Activated CD4-positive, alpha-beta T cell treated with anti-CD3 and anti-CD28 coated beads, Interleukin-2, amount 50 U/mL, for 48 hours (primary cell): ENCODE data around the gene CGB3.

Experiments
- DNase-seq, 2 experiments: peaks; one replicate each; pipeline ENCODE4 v3.0.0-alpha.2; 2020

CGB3 gene

GRCh38 chr19:48985711-48986110, 38.4 kb downstream of the CGB3 start:
- DNase-seq, result no peak

DNA sequence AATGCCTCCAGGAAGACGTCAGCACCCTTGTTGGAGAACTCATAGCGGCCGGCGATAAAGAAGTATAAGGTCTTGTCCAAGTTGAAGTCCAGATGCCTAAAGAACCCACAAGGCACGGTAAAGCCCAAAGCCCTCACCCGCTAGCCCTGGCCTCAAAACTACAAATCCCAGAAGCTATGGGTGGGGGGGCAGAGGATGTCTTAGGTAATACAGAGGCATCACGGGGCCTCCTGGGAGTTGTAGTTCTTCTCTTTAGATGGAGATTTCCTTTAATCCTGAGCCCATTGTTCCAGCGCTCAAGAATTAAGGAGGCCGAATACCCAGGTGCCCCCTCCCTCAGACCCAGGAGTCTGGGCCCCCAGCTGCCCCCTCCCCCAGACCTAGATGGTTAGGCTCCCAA, 41.9 kb downstream of the CGB3 start:
- DNase-seq, result no peak

DNA sequence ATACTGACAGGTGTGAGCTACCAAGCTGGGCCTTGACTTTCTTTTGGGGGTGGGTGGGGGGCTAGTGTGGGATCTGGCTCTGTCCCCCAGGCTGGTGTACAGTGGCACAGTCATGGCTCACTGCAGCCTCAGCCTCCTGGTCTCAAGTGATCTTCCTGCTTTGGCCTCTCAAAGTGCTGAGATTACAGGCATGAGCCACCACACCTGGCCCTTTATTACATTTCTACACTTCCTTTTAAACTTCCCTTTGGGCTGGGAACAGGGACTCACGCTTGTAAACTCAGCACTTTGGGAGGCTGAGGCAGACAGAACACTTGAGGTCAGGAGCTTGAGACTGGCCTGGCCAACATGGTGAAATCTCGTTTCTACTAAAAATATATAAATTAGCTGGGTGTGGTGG, 47.1 kb downstream of the CGB3 start:
- DNase-seq, result no peak

GRCh38 chr19:48975947-48976847, 47.9 kb downstream of the CGB3 start:
- DNase-seq, result no peak
